HG03575 (cell line): ENCODE data around the gene GPR26.

Experiments used
- ATAC-seq: cut with Tn5 transposase; IDR thresholded peaks from one replicate; pipeline ENCODE4 v1.9.1; 2021; ENCODE audit not compliant: unreplicated experiment, insufficient number of reproducible peaks, low FRiP score; ENCODE audit errors: extremely low read depth

Gene GPR26

DNA sequence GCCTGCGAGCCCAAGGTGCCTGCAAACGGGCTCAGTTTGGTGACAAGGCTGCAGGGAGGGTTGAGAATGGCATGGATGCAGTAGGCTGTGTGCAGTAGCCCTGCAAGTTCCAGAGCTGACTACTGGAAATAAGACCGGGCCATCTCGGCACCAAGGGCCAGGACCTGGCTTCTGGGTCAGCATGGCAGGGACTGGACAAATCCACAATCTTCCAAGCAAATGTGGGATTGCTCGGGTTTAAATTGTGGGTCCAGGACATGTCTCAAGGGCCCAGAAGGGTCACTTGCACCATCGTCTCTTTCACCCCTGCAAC is 78.0 kb downstream of the GPR26 start:
- no peak for ATAC-seq
